ENCODE measurements around the gene KSR2.

DNA sequence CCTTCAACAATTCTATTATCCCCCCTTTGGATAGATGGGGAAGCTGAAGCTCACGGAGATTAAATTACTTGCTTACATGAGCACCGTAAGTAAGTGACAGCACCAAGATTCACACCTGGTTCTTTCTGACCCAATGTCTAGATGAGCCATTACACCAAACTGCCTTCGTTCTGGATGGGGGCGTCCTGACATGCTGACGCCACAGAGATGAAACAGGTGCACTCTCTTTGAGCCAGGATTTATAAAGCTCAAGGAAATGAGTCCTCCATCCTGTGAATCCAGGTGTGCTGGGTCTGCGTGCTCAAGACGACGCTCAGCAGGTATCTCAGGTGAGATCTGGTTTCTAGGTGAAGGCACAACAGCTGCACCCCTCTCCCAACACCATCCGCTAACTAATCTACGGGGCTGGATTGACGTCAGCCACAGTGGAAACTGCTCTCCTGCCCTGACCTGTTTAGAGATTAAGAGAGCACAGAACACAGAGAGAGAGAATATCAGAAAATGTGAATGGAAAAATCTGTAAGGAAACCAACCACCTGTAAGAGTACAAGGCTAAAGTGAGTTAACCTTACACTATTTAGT is 61.6 kb downstream of the KSR2 start:
- no peak for TF ChIP-seq CTCF (IDR thresholded peaks at IDR 0.05)
- TF ChIP-seq POLR2A (IDR thresholded peaks at IDR 0.05; ENCODE audit: low read depth): no peak
- no peak for TF ChIP-seq EP300 (IDR thresholded peaks at IDR 0.05)
